Uterus (tissue), 2 donors: ENCODE results near the gene DDX47.

Experiments
- CTCF ChIP-seq, 4 experiments: fragments of 200-600 bp in 2 of 4; fragments of 450-650 bp in 2 of 4; sonication (generic) in 2 of 4; IDR thresholded peaks; one replicate each; pipeline ENCODE4 v1.5.1; 2016 to 2019; ENCODE audit warnings: antibody characterized with exemption in 4 of 4, mild to moderate bottlenecking in 2 of 4, moderate library complexity in 1 of 4
- POLR2A ChIP-seq, 2 donors: fragments of 450-650 bp; IDR thresholded peaks; one replicate each; pipeline ENCODE4 v1.6.1; 2016; ENCODE audit warnings: antibody characterized with exemption in 2 of 2, mild to moderate bottlenecking in 1 of 2, moderate library complexity in 1 of 2

DNA sequence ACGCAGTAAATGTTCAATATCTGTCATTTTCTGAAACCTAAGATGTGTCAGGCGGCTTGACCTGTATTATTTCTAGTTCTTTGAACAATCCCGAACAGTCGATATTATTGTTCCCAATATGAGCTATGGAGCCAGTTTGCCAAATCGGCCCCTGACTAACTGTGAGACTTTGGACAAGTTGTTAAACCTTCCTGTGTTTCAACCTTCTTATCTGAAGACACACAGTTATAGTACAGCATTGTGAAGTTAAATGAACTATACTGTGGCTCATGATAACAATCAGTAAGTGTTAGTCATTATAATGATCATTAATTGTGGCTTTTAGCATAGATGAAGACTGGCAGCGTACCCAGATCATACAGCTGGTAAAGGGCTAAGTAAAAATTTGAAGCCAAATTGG lies 23.4 kb downstream of the DDX47 start:
- TF ChIP-seq CTCF (IDR thresholded peaks at IDR 0.05), result no peak
- no peak for TF ChIP-seq POLR2A (IDR thresholded peaks at IDR 0.05)
